Caco-2 (cell line): ENCODE data around the gene TSPAN4. TPM values are rescaled to one million over a fixed set of nuclear protein-coding genes. Genes with fewer than 3 reads are reported as not detected.
A peak's percentile ranks its signal among the peaks of the same experiment; 100 is the strongest.

Experiments
- BruUV-seq: library from RNA; stranded (reverse); fragments of 400-500 nt; replicated peaks from 2 replicates; lab custom pipeline; 2021; lab: Mats Ljungman, UMichigan
- CTCF ChIA-PET: fragments of 300-600 bp; sonication (Branson Sonifier 250); formaldehyde crosslinking; loops from one replicate; lab custom pipeline; 2022; ENCODE audit warnings: antibody characterized with exemption; lab: Charles Lee
- POLR2A ChIA-PET: fragments of 300-600 bp; sonication (Branson Sonifier 250); formaldehyde crosslinking; loops from one replicate; lab custom pipeline; 2022; ENCODE audit warnings: antibody characterized with exemption; lab: Charles Lee
- DNase-seq, 2 experiments: peaks; one replicate each; pipeline versions ENCODE4 v3.0.0 to v3.0.0-alpha.2; 2020 to 2022
- H3K27me3 ChIP-seq: replicated peaks from 2 replicates; pipeline ENCODE4 v1.6.0; 2011; ENCODE audit warnings: low read length; ENCODE audit not compliant: control insufficient read depth, insufficient read depth
- H3K36me3 ChIP-seq: 2 replicates; pipeline ENCODE4 v1.5.1; 2011; ENCODE audit warnings: low read length; ENCODE audit not compliant: control insufficient read depth, insufficient read depth
- H3K4me1 ChIP-seq: fragments of 250-450 bp; sonication (Bioruptor Pico); 2 replicates; pipeline ENCODE4 v1.5.1; 2020; ENCODE audit warnings: mild to moderate bottlenecking
- H3K4me3 ChIP-seq: 2 replicates; pipeline ENCODE4 v1.5.1; 2011; ENCODE audit warnings: low read depth, mild to moderate bottlenecking, control low read depth, low read length
- H3K9me3 ChIP-seq: fragments of 250-450 bp; sonication (Bioruptor Pico); 2 replicates; pipeline ENCODE4 v1.5.1; 2020; ENCODE audit warnings: mild to moderate bottlenecking, moderate library complexity
- H3K27ac Mint-ChIP-seq: one replicate; pipeline ENCODE4 v1.8.0; 2022; ENCODE audit warnings: mixed read lengths; ENCODE audit not compliant: unreplicated experiment
- H3K27me3 Mint-ChIP-seq: one replicate; pipeline ENCODE4 v1.8.0; 2022; ENCODE audit warnings: mixed read lengths; ENCODE audit not compliant: insufficient read depth, unreplicated experiment
- H3K36me3 Mint-ChIP-seq: one replicate; pipeline ENCODE4 v1.8.0; 2022; ENCODE audit warnings: mild to moderate bottlenecking, mixed read lengths; ENCODE audit not compliant: insufficient read depth, unreplicated experiment
- H3K4me1 Mint-ChIP-seq: one replicate; pipeline ENCODE4 v1.8.0; 2022; ENCODE audit warnings: low read depth, mixed read lengths; ENCODE audit not compliant: unreplicated experiment
- H3K4me3 Mint-ChIP-seq: one replicate; pipeline ENCODE4 v1.8.0; 2022; ENCODE audit warnings: mild to moderate bottlenecking, moderate library complexity, mixed read lengths; ENCODE audit not compliant: unreplicated experiment
- H3K9me3 Mint-ChIP-seq: one replicate; pipeline ENCODE4 v1.8.0; 2022; ENCODE audit warnings: mixed read lengths; ENCODE audit not compliant: unreplicated experiment
- intact Hi-C: fragments of 100-400 bp; cut with micrococcal nuclease; formaldehyde crosslinking; loops from one replicate; pipeline ENCODE4 v1.10.0; 2022; ENCODE audit not compliant: unreplicated experiment
- total RNA-seq: library from RNA; stranded (reverse); gene quantifications from 2 replicates; pipeline ENCODE4 v1.2.3, GENCODE V29; 2022
- TF ChIP-seq, protein P1 (sequence below), 2 experiments: fragments of 200-600 bp in 1 of 2; IDR thresholded peaks; 1 replicate in 1 of 2; 2 replicates in 1 of 2; pipeline versions ENCODE4 v1.5.1 to v1.8.0; 2011 to 2022; ENCODE audit warnings: antibody characterized with exemption in 1 of 2, control low read depth in 1 of 2, inconsistent platforms in 1 of 2, low read depth in 1 of 2, low read length in 1 of 2, mild to moderate bottlenecking in 1 of 2, moderate library complexity in 1 of 2; ENCODE audit not compliant: insufficient read depth in 1 of 2, severe bottlenecking in 1 of 2, unreplicated experiment in 1 of 2

Gene TSPAN4
- total RNA-seq, 1 experiment from 2014 or later, result 95.9 TPM

- H3K9me3 ChIP-seq, result no peaks in the 10 kb centered on the region
- ChIA-PET CTCF (interaction anchor here (0.6 to 1.4 kb wide), 5 partner anchors 15 to 181 kb away, joined by 3 to 13 read pairs (median 3); no protein-coding TSS in a partner anchor), POLR2A (no interaction called here)
- Mint-ChIP-seq H3K9me3 (no peaks in the 10 kb centered on the region), H3K27ac (no peak overlapping the region), H3K4me1 (no peaks in the 10 kb centered on the region), H3K36me3 (peaks cover 83% of the 10 kb centered on the region), H3K4me3 (no peak overlapping the region), H3K27me3 (no peaks in the 10 kb centered on the region)
- H3K4me3 ChIP-seq, result no peak overlapping the region
- H3K36me3 ChIP-seq, result no peaks in the 10 kb centered on the region; the same call in none of the 2 replicates
- no peaks in the 10 kb centered on the region for H3K27me3 ChIP-seq
- peak in 1 of 2 experiments; percentile 61 for DNase-seq
- TF ChIP-seq, protein P1, sequence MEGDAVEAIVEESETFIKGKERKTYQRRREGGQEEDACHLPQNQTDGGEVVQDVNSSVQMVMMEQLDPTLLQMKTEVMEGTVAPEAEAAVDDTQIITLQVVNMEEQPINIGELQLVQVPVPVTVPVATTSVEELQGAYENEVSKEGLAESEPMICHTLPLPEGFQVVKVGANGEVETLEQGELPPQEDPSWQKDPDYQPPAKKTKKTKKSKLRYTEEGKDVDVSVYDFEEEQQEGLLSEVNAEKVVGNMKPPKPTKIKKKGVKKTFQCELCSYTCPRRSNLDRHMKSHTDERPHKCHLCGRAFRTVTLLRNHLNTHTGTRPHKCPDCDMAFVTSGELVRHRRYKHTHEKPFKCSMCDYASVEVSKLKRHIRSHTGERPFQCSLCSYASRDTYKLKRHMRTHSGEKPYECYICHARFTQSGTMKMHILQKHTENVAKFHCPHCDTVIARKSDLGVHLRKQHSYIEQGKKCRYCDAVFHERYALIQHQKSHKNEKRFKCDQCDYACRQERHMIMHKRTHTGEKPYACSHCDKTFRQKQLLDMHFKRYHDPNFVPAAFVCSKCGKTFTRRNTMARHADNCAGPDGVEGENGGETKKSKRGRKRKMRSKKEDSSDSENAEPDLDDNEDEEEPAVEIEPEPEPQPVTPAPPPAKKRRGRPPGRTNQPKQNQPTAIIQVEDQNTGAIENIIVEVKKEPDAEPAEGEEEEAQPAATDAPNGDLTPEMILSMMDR (IDR thresholded peaks at IDR 0.05; ENCODE audit: insufficient read depth in 1 of 2, low read depth in 1 of 2, low read length in 1 of 2, severe bottlenecking in 1 of 2, unreplicated experiment in 1 of 2), result peak; percentile 40 to 71
- BruUV-seq, result no TSS peak
- intact Hi-C loops, result no loop called here
- no peaks in the 10 kb centered on the region for H3K4me1 ChIP-seq
These were observed 27.4 kb downstream of the TSPAN4 start for GRCh38 chr11:870127-870413.

DNA sequence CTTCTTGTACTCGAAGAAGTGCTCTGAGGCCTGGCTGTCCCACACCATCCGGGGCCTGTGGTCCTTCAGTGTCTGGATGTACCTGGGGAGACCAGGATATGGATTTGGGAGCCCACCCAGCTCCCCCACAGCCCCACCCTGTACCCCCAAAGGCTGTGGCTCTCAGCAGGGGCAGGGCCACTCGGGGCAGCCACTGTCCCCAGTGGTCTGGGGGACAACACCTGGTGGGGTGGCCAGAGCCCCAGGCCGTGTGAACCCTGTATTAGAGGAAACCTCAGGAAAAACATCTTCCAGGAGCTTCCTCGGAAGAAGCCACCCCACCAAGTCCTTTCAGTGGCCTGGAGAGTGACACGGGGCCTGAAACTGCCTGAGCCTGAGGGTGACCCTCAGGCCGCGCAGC lies 27.8 kb downstream of the TSPAN4 start:
- Histone ChIP-seq H3K9me3 (no peaks in the 10 kb centered on the region), H3K4me3 (no peak overlapping the region), H3K36me3 (no peaks in the 10 kb centered on the region; the same call in none of the 2 replicates), H3K4me1 (no peaks in the 10 kb centered on the region), H3K27me3 (no peaks in the 10 kb centered on the region)
- TF ChIP-seq, protein P1 (IDR thresholded peaks at IDR 0.05; ENCODE audit: insufficient read depth in 1 of 2, low read depth in 1 of 2, low read length in 1 of 2, severe bottlenecking in 1 of 2, unreplicated experiment in 1 of 2), result no peak
- H3K4me3 Mint-ChIP-seq, result no peak overlapping the region
- intact Hi-C loops, result no loop called here
- POLR2A ChIA-PET, result no interaction called here
- H3K27me3 Mint-ChIP-seq, result no peaks in the 10 kb centered on the region
- no peak for DNase-seq
- no peak overlapping the region for H3K27ac Mint-ChIP-seq
- no peaks in the 10 kb centered on the region for H3K9me3 Mint-ChIP-seq
- peaks cover 81% of the 10 kb centered on the region for H3K36me3 Mint-ChIP-seq
- H3K4me1 Mint-ChIP-seq, result no peaks in the 10 kb centered on the region
- BruUV-seq, result no TSS peak
- CTCF ChIA-PET, result interaction anchor here (0.6 to 1.4 kb wide), 5 partner anchors 16 to 181 kb away, joined by 3 to 13 read pairs (median 3); no protein-coding TSS in a partner anchor

DNA sequence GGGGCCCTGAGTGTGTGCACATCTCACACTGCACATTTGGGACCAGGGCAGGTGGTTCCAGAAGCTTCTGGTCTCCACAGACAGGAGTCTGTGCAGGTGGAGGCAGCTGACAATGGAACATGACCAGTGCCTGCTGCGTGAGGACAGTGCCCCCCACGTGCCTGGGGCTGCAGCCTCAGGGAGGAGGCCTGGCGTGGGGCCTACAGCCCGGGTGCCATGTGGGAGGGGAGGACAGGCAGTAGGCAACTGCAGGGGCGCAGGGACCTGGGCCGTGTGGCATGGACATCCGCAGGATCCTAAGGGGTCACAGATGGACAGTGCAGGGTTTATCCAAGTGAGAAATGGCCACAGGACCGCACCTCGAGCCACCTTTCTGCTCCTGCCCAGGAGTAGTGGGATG lies 28.8 kb downstream of the TSPAN4 start:
- H3K4me3 Mint-ChIP-seq, result no peak overlapping the region
- BruUV-seq, result no TSS peak
- CTCF ChIA-PET, result no interaction called here

More for the DNA sequence above, 28.8 kb downstream of the TSPAN4 start:
- Mint-ChIP-seq H3K27ac (no peak overlapping the region), H3K4me1 (no peaks in the 10 kb centered on the region), H3K36me3 (peaks cover 78% of the 10 kb centered on the region), H3K27me3 (no peaks in the 10 kb centered on the region), H3K9me3 (no peaks in the 10 kb centered on the region)
- Histone ChIP-seq H3K9me3 (no peaks in the 10 kb centered on the region), H3K4me1 (no peaks in the 10 kb centered on the region), H3K27me3 (no peaks in the 10 kb centered on the region), H3K36me3 (no peaks in the 10 kb centered on the region; the same call in 1 of the 2 replicates), H3K4me3 (no peak overlapping the region)
- TF ChIP-seq, protein P1 (IDR thresholded peaks at IDR 0.05; ENCODE audit: insufficient read depth in 1 of 2, low read depth in 1 of 2, low read length in 1 of 2, severe bottlenecking in 1 of 2, unreplicated experiment in 1 of 2), result no peak
- POLR2A ChIA-PET, result no interaction called here
- intact Hi-C loops, result no loop called here
- no peak for DNase-seq
